ENCODE results near the gene TRMT61A.

Gene TRMT61A

DNA sequence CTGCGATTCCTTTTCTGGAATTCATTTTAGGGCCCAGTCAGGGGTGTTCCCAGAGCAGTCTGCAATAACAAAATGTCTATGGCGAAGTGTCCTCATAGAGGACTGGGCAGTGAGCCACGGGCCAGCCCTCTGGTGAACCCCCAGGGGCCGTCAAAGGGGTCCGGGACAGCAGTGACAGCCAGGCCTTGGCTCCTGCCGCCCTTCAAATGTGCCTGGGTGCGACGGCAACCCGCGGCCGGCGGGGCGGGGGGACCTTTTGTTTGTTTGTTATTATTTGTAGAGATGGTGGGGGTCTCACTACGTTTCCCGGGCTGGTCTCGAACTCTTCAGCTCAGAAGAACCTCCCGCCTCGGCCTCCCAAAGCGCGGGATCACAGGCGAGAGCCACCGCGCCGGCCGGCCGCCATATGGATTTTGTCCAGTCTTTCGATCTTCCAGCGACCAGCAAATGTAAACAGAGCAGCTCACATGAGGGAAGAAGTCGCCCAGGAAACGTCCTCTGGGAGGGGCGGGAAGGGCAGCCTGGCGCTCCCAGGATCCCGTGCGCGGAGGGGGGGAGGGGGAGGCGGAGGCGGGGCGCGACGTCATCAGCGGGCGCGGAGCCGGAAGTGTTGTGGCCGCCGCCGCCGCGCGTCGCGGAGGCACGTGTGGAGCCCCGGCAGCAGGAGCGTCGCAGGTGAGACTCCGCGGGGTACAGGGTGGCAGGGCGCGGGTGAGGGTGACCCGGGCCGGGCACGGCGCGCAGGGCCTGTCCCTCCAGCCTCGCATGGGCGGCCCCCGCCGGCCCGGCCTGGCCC is at the start of gene TRMT61A:
Gene TRMT61A, plus strand, starts transcription at position 610 of the 796 bp plus-strand sequence. CDS start 783 bp downstream, outside the sequence.
- DNase-seq (ENCODE audit: low read depth) = peak; percentile 74

DNA sequence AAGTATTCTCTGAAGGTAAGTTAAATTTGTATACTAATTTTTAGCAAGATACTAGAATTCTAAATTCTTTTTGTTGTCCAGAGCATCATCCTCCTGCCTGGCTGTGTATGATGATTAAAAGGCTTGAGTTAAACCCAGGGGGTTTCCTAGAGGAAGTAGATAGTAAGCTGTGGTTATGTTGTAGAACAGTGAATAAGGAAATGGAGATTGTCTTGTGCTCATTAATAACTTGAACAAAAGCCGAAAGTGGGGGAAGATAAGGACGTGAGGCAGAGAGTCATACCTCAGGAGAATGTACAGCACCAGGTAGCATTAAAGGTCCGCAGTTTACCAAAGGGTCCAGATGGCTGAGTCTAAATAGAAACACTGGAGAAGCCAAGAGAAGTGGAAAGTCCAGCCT is 48.4 kb upstream of the TRMT61A start:
- DNase-seq (ENCODE audit: low read depth) = no peak

GRCh38 chr14:103483600-103483999 is 45.4 kb upstream of the TRMT61A start:
- no peak for DNase-seq (ENCODE audit: low read depth)

- DNase-seq (ENCODE audit: low read depth) = no peak
Observed at GRCh38 chr14:103485504-103485903, 43.5 kb upstream of the TRMT61A start.

DNA sequence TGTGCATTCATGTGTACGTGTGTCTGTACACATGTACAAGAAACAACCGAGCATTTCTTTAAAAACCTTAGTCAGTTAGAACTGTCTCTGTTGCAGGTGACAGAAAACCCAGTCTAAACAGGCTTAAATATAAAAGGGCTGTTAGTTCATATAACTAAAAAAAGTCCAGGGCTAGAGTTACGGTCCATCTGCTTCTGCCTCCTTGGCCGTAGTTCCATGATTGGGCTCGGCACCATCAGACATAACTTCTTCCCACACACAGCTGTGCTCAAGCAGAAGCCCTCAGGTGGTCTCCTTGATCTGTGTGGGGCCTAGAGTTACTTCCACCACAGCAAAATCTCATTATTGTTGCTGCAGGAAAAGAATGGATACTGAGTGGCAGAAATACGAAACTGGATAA is 40.9 kb upstream of the TRMT61A start:
- DNase-seq (ENCODE audit: low read depth) = no peak

DNA sequence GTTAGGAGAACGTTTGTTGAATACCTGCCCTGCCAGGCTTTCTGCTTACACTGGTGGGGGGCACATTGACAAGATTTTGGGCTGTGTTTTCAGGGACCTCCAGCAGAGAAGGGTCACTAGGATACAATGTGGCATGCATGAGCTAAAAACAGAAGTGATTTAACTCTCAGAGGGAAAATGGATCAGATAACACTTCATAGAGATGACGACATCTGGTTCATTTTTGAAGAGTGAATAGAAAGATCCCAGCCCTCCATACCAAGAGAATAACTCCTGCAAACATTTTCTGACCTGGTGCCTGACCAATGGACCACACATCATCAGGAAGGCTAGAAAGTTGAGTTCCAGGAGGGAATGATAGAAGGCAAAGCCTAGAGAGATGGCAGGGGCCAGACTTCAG is 40.0 kb upstream of the TRMT61A start:
- DNase-seq (ENCODE audit: low read depth) = no peak

DNA sequence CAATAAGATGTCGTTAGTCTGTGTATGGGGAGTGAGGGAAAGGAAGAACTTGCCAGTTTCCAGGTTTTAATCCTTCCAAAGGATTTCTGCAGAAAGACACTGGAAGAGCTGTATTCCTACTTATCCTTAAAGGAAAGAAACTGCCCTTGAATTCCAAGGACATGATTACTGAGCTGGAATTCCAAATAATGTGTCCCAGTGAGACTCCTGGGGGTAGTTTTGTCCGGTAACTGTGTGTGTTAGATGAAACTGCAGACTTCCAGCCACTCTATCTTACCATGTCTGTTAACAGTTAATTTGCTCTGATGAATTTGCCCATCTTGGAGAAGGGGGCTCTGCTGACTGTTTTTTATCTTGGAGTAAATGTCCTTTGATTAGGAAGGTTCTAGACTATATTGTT is 39.4 kb upstream of the TRMT61A start:
- no peak for DNase-seq (ENCODE audit: low read depth)

GRCh38 chr14:103491691-103492090 is 37.3 kb upstream of the TRMT61A start:
- DNase-seq (ENCODE audit: low read depth) = no peak

DNA sequence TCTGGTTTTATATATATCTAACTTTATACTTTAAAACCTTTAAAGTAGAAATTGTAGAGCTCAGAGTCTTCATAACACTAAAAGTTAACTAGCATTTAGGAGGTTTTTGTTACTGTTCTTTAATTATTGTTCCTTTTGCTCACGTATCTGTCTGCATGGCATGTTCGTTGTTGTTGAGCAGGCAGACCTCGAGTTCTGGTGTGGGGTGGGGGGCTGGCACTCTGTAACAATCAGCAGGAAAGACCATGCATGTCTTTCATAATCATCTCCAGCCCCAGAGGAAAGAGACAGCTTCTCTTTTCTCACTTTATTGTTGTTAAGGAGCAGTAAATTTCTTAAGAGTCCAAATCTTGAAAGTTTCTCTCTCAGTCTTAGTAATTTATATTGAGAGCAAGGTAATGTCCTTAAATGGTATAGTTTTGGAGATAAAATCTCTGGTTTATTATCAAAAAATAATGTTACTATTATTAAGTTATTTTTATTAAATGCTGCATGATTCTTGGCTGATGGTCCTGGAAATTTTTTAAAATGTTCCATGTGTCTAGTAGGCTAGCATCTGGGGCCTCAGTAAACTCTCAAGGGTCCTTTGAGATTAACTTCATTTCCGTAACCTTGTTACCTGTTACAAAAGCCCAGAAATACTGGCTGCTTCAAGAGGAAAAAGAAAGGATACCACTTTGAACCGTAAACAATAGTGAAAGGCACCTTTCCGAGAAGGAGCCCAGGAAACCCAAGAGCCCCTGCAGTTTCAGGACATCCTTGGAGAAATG is 36.7 kb upstream of the TRMT61A start:
- no peak for DNase-seq (ENCODE audit: low read depth)

DNA sequence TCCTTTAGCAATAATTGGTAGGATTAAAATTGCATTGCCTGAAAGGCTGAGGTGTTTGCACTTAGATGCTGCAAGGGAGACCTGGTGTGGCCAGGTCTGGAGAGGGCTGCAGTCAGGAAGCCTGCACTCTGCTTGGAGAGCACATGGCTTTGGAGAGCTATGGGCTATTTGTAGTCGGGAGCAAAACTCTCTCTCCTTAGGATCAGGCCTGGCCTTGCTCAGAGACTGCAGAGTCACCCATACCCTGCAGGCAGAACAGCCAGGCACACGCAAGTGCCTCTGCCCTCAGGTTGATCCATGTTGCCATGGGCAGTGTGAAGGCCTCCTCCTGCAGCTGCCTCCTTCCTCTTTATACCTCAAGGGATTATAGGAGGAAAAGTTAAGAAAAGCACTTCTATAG is 33.1 kb upstream of the TRMT61A start:
- DNase-seq (ENCODE audit: low read depth) = no peak

DNA sequence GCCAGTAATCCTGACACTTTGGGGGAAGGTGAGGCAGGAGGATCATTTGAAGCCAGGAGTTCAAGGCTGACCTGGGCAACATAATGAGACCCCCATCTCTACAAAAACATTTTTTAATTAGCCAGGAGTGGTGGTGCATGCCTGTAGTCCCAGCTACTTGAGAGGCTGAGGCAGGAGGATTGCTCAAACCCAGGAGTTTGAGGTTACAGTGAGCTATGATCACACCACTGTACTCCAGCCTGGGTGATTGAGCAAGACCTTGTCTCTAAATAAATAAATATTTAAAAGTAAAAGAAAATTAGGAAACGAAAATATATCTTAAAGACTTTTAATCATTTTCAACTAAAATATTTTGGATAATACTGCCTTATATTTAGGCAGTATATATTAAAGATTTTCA is 32.2 kb upstream of the TRMT61A start:
- no peak for DNase-seq (ENCODE audit: low read depth)

DNA sequence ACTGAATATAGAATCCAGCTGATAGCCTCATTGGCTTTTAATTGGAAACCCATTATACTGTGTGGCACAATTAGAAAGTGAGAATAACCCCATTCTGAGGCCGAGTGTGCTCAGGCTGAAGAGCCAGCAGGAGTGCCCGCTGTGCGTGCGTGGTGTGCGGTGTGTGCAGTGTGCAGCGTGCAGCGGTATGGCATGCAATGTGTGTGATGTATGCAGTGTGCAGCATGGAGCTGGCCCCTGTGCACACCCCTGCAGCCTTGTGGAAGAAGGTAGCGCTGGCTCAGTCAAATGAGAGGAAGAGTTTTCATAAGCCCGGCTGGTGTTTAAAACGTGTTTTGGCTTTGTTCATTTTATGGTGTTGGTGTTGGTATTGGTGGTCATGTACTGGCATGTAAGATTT is 29.3 kb upstream of the TRMT61A start:
- no peak for DNase-seq (ENCODE audit: low read depth)

DNA sequence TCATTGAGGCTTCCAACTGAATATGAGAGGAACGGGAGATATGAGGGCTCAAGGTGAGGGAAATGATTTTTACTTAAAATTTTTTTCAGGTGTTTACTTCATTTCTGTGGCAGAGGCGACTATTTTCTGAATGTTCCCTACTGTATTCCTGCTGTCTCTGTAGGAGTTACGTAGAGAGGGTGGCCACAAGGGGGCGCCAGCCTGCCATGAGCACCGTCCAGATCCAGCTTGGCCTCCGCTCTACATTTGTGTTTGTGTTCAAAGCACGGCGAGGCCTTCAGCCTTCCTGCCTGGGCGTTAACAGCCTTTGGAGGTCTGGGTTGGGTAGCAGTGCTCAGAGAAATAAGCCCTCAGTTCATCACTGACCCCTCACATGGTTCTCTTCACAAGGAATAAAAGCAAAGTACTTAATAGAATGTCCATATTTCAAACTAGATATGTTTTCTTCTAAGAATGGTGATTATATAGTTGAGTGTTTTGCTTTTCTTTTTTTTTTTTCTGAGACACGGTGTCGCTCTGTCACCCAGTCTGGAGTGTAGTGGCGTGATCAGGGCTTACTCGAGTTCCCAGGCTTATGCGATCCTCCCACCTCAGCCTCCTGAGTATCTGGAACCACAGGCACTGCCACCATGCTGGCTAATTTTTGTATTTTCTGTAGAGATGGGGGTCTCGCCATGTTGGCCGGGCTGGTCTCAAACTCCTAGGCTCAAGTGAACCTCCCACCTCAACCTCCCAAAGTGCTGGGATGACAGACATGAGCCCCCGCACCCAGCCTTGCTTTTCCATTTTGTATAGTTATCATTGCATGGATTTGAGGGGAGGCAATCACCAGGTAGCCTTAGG is 28.6 kb upstream of the TRMT61A start:
- DNase-seq (ENCODE audit: low read depth) = peak; percentile 69

GRCh38 chr14:103501041-103501870 is 27.7 kb upstream of the TRMT61A start:
- DNase-seq (ENCODE audit: low read depth) = no peak

DNA sequence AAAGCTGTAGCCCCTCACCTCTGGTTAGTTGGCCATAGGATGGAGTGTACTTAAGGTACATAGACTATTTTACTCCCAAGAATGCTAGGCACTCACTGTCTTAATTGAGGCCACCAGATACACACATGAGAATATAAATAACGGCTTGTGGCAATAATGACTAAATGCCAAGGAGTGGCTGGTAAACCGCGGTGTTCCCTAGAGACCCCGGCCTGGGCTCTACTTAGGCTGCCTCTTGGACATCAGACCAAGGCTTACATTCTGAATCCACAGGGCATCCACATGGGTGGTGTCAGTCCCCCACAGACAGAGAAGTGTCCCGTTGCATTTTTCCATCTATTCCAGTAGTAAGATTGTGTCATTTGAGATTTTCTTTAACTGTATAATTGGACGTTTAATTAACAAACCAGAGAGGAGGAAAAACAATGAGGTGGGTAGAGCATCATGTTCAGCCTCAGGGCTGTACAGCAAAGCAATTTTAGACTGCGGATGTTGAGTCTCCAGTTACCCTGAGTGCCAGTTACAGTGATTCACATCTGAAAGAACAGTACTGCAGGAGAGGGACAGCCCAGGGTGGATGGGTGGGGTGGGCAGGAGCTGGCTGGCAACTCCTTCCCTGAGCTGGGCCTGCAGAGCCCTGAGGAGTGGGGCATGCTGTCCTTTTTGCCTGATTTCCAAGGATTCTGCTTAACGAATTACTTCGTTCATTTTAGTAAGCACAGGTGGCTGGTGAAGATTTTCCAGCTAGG is 26.9 kb upstream of the TRMT61A start:
- no peak for DNase-seq (ENCODE audit: low read depth)

- DNase-seq (ENCODE audit: low read depth) = no peak
Observed at GRCh38 chr14:103502877-103503276, 26.1 kb upstream of the TRMT61A start.

GRCh38 chr14:103503296-103503695 is 25.7 kb upstream of the TRMT61A start:
- no peak for DNase-seq (ENCODE audit: low read depth)

DNA sequence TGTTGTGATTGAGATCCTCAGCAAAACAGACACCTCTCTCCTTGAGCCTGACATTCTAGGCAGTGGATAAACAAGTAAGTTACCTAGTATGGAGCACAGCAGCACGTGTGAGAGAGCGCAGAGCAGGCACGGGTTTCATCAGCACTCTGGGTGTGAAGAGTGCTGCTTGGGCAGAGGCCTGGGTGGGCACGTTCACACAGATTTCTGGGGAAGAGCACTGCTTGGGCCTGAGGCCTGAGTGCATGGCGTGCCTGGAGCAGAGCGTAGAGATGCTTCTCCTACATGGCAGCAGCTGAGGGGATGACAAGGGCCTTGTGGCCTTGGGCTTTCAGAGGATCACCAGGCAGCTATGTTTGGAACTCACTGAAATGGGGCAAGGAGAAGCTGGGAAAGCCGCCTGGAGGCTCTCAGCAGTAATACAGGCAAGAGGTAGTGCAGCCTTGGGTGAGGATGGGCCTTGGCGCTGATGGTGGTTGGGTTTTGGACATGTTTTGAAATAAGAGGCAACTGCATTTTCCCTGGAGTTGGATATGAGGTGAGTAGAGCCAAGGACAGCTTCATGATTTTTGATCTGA is 23.9 kb upstream of the TRMT61A start:
- DNase-seq (ENCODE audit: low read depth) = no peak

- no peak for DNase-seq (ENCODE audit: low read depth)
Observed at GRCh38 chr14:103507751-103508150, 21.2 kb upstream of the TRMT61A start.

- no peak for DNase-seq (ENCODE audit: low read depth)
Observed at GRCh38 chr14:103508521-103509329, 20.3 kb upstream of the TRMT61A start.

All from activated T-cell treated with anti-CD3 and anti-CD28 coated beads for 48 hours (primary cell).